Measurements from ENCODE around the gene SAT1.

- no peak for TF ChIP-seq POLR2A (IDR thresholded peaks at IDR 0.05; ENCODE audit: low read length)
- TF ChIP-seq GATA1 (IDR thresholded peaks at IDR 0.05; ENCODE audit: low read depth, low read length): no peak
Observed at GRCh38 chrX:23832721-23833120, 49.7 kb downstream of the SAT1 start.
